ENCODE measurements around the gene MMRN2.

DNA sequence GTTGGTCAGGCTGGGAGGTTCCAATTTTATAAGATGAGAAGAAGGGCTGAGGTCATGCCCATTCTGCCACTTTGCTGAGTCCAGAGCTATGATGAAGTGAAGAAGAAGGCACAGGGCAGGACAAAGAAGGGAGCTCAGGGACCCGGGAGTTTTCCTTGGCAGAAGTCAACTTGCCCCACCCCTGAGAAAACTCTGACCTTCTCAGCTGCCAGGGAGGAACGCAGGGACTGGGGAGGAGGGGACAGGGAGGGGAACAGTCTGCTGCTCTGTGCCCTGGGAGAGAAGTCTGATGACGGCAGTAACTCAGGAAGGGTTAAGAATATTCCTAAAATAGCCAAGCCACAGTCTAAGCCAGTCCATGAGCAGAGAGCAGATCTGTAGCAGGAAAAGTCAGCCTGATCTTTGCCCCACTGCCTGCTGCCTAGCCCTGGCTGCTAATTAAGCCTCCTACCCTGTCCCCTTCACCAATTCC is 22.6 kb upstream of the MMRN2 start:
- TF ChIP-seq, protein P1, sequence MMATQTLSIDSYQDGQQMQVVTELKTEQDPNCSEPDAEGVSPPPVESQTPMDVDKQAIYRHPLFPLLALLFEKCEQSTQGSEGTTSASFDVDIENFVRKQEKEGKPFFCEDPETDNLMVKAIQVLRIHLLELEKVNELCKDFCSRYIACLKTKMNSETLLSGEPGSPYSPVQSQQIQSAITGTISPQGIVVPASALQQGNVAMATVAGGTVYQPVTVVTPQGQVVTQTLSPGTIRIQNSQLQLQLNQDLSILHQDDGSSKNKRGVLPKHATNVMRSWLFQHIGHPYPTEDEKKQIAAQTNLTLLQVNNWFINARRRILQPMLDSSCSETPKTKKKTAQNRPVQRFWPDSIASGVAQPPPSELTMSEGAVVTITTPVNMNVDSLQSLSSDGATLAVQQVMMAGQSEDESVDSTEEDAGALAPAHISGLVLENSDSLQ (IDR thresholded peaks at IDR 0.05), result no peak
- no peak for TF ChIP-seq SP1 (IDR thresholded peaks at IDR 0.05)
